Right lobe of liver (tissue), 4 donors: ENCODE data around the gene BACH1.

Source experiments
- CTCF ChIP-seq, 4 donors: fragments of 200-600 bp in 3 of 4; fragments of 450-650 bp in 1 of 4; IDR thresholded peaks; one replicate each; pipeline versions ENCODE4 v1.5.1 to v1.8.0; 2016 to 2022; ENCODE audit warnings: antibody characterized with exemption in 4 of 4, mild to moderate bottlenecking in 2 of 4
- POLR2A ChIP-seq: fragments of 450-650 bp; IDR thresholded peaks from one replicate; pipeline ENCODE4 v1.6.1; 2017; ENCODE audit warnings: antibody characterized with exemption, mild to moderate bottlenecking
- donor health status: DM: no; HTN: no; CAD: no.
- donor health status: DM: no; HTN: no; CAD: no.
- donor health status: DM: no; HTN: yes; CAD: no.

GRCh38 chr21:29350246-29350779 lies 51.6 kb downstream of the BACH1 start:
- TF ChIP-seq CTCF (IDR thresholded peaks at IDR 0.05), result no peak
- TF ChIP-seq POLR2A, result no peak
